Amniotic stem cell (primary cell): Measurements from ENCODE around the gene UCK2.
"Not testable (repeated sequence)": the region's sequence is repeated elsewhere in the genome, so short reads cannot be mapped to it uniquely, and the experiment has no call there.

ENCODE experiments used
- DNase-seq: peaks from one replicate; lab custom pipeline; 2025; lab: John Stamatoyannopoulos, UW

UCK2 gene

GRCh38 chr1:165827268-165828102 is at the start of gene UCK2:
Gene UCK2 (plus strand): TSS chr1:165827614. CDS start chr1:165827834, 220 bp downstream.
- peak; percentile 40 for DNase-seq

GRCh38 chr1:165778197-165778596 is 49.2 kb upstream of the UCK2 start:
- DNase-seq = not testable (repeated sequence)

GRCh38 chr1:165783519-165783918 is 43.9 kb upstream of the UCK2 start:
- DNase-seq = not testable (repeated sequence)

- no peak for DNase-seq
Observed at GRCh38 chr1:165787741-165788140, 39.7 kb upstream of the UCK2 start.

GRCh38 chr1:165793951-165794350 is 33.5 kb upstream of the UCK2 start:
- DNase-seq = no peak

- no peak for DNase-seq
Observed at GRCh38 chr1:165795894-165796293, 31.5 kb upstream of the UCK2 start.

- DNase-seq = no peak
Observed at GRCh38 chr1:165799387-165799786, 28.0 kb upstream of the UCK2 start.

GRCh38 chr1:165804513-165804912 is 22.9 kb upstream of the UCK2 start:
- not testable (repeated sequence) for DNase-seq

- DNase-seq = no peak
Observed at GRCh38 chr1:165807613-165808012, 19.8 kb upstream of the UCK2 start.

GRCh38 chr1:165815725-165816124 is 11.7 kb upstream of the UCK2 start:
- peak; percentile 17 for DNase-seq

GRCh38 chr1:165816157-165816556 is 11.3 kb upstream of the UCK2 start:
- DNase-seq = no peak

- no peak for DNase-seq
Observed at GRCh38 chr1:165816826-165817497, 10.5 kb upstream of the UCK2 start.

- DNase-seq = no peak
Observed at GRCh38 chr1:165823552-165824268, 3.7 kb upstream of the UCK2 start.

GRCh38 chr1:165824269-165824643 is 3.2 kb upstream of the UCK2 start:
- no peak for DNase-seq

GRCh38 chr1:165826565-165827267 is 698 bp upstream of the UCK2 start:
- DNase-seq = no peak

- no peak for DNase-seq
Observed at GRCh38 chr1:165828103-165828668, 772 bp downstream of the UCK2 start.

GRCh38 chr1:165828669-165829329 is 1.4 kb downstream of the UCK2 start:
- peak; percentile 75 for DNase-seq

GRCh38 chr1:165829888-165830287 is 2.5 kb downstream of the UCK2 start:
- DNase-seq = no peak

- no peak for DNase-seq
Observed at GRCh38 chr1:165831146-165831545, 3.7 kb downstream of the UCK2 start.

- no peak for DNase-seq
Observed at GRCh38 chr1:165832902-165833301, 5.5 kb downstream of the UCK2 start.

GRCh38 chr1:165833358-165833757 is 5.9 kb downstream of the UCK2 start:
- DNase-seq = no peak
